Stimulated activated CD4-positive, alpha-beta T cell treated with anti-CD3 and anti-CD28 coated beads, Interleukin-1b, Interleukin-23, amount 100 ng/mL, for 48 hours (primary cell): ENCODE data around the gene MTX1.
A peak's percentile ranks its signal among the peaks of the same experiment; 100 is the strongest.
"Not testable (repeated sequence)": the region's sequence is repeated elsewhere in the genome, so short reads cannot be mapped to it uniquely, and the experiment has no call there.

Source experiments
- DNase-seq: peaks from one replicate; pipeline ENCODE4 v3.0.0-alpha.2; 2020

The MTX1 gene

DNA sequence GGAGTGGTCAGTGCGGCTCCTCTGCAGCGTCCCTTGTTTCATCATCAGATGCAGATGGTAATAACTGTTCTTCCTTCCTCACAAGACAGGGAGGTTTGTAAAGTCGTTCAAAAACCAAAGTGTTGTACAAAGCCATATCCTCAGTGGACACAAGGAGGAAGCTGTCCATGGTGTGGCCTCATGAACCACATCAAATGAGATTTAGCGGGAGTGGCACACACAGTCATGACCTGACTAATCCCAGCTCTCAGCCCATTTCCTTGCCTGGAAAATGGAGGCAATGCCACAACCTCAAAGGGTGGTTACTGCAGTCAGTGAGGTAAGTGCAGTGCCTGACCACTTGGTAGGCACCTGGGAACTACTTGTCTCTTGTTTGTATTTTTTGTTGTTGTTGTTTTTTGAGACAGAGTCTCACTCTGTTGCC lies 33.4 kb downstream of the MTX1 start:
- no peak for DNase-seq

DNA sequence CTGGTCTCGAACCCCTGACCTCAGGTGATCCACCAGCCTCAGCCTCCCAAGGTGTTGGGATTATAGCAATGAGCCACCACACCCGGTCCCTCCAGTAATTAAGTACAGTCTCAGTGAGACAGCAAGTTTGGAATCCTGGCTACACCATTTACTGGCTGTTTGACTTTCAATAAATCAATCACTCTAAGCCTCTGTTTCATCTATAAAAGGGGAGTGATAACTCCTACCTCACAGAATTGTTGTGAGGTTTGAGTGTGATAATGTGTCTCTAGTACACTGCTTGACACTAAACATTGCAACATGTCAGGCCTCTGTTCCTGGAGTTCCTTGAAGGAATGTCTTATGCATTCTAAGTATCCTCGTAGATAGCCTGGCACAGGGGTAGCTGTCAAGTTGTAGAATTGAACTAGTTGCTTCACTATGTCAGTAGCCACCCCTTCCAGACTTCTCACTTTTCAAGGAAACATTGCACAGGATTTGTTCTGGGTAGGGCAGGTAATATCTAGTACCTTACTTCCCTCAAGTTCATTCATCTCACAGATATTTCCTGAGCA lies 34.4 kb downstream of the MTX1 start:
- DNase-seq: no peak

DNA sequence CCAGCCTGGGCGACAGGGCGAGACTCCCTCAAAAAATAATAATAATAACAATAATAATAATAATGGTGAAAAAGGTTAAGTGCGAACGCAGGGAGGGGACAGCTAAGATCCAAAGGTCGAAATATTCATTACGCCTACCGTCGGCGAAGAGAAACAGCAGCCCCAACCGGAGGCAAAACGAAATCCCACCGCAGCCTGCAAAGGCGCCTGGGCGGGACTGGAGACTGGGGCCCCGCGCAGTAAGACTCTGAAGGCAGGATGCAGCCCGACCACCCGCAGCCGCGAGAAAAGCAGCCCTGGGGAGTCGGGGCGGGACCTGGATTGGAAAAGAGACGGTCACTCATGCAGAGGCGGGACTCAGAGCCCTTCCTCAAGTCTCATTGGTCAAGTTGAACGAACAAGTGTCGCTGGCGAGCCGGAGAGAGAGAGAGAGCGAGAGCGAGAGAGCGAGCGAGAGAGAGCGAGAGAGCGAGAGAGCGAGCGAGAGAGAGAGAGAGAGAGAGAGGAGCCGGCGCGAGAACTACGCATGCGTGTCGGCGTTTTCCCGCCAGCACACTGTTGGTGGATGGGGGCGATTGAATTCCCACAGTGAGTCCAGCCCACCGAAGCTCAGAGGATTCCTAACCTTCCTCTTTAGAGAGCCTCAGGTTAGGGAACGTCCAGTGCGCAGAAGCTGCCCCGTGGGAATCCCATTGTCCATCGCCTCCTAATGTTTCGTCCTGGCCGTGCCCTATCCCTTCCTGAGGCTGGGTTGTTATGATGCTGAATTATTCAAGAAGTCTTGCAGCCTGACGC lies 36.1 kb downstream of the MTX1 start:
- peak; percentile 97 for DNase-seq

DNA sequence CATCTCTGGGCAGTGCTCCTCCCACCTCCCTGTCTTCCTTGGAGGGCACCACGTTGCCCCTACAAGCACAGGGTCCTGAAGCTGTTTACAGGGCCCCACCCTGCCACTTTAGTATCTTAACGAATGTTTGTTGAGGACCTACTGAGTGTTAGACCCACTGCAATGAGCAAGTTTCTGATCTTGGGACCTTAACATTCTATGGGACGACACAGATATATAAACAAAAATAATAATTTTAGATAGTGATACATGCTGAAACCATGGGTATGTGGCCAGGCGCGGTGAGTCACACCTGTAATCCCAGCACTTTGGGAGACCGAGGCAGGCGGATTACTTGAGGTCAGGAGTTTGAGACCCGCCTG lies 36.6 kb downstream of the MTX1 start:
- no peak for DNase-seq

DNA sequence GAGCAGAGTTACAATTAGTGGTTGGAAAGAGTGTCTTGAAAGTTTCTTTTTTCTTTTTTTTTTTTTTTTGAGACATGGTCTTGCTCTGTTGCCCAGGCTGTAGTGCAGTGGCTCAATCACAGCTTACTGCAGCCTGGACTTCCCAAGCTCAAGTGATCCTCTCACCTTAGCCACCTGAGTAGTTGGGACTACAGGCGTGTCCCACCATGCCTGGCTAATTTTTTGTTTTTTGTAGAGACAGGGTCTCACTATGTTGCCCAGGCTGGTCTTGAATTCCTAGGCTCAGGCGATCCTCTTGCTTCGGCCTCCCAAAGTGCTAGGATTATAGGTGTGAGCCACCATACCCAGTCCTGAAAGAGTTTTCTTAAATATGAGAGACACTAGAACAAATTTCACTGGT lies 38.3 kb downstream of the MTX1 start:
- DNase-seq: not testable (repeated sequence)

DNA sequence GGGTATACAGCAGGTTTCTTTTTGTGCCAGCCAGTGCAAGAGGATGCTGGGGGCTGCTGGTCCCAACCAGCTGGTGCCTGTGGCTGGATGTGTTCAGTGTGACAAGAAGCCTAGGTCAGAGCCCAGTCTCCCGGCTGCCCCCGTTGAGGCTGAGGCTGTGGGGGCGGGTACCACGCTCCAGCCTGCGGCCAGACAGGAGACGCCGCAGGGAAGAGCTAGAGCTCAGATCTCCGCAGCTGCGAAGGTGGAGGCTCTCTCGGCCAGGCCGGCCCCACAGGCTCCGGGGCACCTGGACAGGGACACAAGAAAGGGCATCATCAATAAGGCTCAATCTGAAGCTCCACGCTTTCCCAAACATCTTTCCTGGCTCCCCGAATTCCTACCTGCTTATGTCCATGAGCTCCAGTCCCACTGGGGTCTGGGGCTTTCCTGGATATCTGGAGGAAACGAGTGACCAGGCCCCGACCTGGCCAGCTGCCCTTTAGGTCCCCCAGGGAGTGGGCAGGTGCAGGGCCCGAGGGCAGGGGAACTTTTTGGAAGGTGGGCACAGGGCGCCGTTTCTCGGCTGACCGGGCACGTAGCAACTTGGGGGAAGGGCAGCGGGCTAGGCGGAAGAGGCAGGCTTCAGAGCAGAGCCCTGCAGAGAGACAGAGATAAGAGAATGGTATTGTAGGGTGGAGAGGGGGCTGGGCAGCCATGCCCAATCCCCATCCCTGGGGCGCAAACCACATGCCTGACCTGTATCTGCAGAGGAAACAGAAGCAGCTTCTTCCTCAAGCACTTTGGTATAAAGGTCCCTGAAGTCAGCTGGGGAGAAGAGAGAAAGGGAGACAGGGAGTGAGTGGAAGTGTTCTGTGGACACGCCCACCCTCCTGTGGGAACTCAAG lies 39.4 kb downstream of the MTX1 start:
- no peak for DNase-seq

DNA sequence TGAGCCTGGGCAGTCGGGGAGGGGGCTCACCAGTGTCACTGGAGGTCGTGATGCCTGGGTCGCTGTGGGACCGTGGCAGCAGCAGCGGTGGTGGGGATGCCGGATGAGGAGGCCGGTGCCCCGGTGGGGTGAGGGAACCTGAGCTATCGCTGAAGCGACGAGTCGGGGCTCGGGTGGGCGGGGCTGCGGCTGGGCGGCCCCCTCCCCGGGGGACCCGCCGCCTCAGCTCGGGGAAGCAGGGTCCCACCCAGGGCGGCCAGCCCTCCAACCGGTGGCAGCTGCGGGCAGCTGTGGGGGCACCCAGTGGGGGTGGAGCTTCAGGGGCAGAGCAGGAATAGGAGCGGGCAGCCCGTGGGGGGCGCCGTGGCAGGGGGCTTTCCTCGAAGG lies 41.7 kb downstream of the MTX1 start:
- DNase-seq: no peak

DNA sequence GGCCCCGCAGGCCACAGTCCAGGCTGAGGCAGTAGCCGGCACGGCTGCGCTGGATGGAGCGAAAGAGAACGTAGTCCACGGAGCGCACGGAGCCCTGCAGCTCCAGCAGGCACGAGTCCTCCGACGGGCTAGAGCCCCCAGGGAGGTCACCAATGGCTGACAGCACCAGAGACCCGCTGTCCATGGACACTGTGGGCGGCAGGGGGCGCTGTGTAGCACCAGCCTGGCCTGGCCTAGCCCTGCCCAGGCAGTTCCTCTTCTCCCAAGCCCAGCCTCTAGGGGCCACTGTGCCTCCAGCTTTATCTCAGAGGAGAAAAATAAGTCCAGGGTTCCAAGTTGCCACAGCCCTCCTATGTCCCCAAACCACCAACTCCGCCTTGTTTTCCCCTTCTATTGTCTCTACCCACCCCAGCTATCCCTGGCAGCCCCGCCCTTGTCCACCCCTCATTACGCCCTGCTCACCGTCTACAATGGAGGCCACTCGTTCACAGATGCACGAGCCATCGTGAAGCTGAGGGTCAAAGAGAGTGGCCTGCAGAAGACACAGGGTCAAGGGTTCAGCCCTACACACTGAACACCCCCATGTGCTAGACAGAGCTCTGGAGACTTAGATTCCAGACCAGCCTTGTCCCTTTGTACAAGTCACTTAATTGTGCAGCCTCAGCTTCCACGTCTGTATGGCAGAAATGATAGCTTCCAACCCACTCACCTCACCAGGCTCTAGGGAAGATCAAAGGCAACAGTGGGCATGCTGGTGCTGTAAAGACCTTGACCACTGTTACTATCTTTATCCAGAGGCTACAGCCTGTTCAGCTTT lies 42.3 kb downstream of the MTX1 start:
- DNase-seq: peak; percentile 96

DNA sequence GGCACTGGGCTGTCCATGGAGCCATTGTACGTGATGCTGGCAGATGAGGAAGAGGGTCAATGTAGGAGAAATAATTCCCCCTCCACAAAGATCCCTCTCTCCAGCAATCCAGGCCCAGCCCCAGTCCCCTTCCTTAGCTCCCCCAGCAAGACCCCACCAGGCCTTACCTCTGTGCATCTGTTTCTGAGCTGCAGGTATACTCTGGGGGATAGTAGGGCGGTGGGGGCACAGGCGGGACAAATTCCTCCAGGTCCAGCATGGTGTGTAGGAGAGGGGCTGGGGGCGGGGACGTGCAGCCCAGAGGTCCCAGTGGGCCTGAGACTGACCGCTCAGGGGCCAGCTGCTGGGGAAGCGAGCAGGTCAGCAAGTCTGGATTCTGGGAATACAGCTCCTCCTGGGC lies 43.1 kb downstream of the MTX1 start:
- no peak for DNase-seq

DNA sequence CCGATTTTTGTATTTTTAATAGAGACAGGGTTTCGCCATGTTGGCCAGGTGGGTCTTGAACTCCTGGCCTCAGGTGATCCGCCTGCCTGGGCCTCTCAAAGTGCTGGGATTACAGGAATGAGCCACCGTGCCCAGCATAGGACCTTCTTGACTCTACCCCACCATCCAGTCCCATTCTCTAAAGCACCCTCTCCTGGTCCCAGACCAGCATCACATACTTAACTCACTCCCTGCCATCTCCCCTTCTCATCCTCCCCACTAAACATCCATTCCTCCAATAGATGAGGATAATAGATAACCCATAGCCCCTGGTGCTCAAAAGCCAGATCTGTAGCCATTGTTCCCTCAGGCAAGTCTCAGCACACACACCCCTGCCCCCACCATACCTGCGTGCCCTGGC lies 44.7 kb downstream of the MTX1 start:
- DNase-seq: no peak

DNA sequence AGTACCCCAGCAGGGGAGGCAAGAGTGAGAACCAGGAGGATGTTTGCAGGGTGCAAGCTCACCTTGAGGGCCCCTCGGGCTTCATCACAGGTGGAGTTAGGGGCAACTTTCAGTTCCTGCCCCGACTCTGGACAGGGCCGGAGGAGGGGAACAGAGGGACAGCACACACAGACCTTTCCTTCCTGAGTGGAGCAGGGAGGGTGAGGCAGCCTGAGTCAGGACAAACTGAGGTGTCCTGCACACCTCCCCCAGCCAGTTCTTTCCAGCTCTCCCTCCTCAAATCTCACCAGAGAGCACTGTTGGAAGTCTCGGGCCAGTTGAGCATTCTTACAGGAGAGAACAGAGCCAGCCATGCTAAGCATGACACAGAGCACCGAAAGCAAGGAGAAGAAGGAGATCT lies 45.3 kb downstream of the MTX1 start:
- no peak for DNase-seq

DNA sequence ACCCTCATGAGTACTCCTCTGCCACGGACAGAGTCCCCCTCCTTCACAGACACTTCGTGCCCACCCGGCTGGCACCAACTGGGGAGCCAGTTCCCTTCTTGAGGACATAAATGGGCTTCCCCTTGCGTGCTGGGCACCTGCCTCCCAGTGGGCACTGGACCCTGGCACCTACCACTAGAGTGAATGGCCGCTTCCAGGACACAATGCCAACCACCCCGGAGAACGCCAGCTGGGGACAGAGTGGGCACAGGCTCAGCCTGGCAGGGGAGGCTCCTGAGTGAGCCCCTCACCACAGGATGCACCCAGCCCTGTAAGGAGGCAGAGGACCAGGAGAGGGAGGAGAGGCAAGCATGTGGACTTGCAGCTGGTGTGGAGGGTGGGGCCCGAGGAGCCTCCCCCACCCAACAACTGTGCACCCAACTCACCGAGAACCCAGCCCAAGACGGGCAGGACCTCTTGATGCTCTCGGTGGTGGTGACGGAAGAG lies 45.8 kb downstream of the MTX1 start:
- DNase-seq: no peak

DNA sequence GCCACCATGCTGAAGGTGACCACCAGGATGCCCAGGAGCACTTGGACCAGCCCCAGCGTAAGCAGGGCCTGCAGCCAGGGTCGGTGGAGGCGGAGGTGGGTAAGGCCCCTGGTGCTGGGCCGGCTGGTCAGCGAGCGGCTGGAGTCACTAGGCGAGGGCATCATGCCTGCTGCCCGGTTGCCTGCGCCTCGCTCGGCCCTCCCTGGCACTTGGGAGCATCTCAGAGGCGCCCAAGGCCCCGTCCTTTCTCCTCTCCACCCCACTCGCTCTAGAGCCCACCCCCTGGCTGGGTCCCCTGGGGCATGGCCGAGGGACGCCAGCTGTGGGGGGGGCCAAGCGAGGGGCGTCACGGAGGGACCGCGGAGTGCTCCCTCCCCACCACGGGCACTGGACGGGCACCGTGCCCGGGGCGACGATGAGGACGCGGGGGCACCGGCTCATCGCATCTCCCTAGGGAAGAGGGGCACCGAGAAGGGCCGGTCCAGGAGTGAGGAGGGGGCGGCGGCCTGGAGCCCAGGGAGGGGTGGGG lies 46.3 kb downstream of the MTX1 start:
- DNase-seq: no peak

DNA sequence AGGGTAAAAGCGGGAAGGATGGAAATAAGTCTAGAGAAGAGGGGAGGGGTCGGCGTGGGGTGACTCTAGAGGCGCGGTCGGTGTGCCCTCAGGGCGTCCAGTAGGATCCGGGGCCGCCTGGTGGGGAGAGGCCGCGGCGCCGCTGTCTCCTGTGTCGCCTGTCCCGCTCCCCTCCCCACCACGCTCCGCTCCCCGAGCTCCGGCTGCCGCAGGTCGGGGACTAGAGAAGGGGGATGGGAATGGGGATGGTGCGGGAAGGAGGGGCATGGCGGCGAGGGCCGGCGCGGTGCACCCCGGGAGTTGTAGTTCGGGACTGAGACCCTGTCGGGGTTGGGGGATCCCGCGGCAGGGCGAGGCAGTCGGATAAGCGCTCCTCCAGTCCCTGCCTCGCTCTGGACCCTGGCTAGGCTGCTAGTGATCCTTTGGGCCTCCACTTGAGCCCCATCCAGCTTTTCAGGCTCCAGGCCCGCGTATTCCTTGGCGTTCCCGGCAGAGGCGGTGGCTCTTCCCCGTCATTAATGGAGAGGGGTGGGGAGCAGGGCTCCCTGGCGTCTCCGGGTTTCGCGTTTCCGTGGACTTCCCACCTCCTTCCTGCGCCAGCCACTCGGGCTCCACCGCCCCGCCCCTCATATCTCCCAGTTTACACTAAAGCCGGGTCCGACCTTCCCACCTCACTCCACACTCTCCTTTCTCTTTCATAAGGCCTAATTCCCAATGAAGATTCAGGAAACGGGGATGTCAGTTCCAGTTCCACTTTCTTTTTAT lies 46.9 kb downstream of the MTX1 start, which contains the start of gene ENTREP3:
Gene ENTREP3 (minus strand): TSS at position 241 of the 765 bp plus-strand sequence. CDS start 606 bp downstream, outside the sequence.
- peak; percentile 83 for DNase-seq

DNA sequence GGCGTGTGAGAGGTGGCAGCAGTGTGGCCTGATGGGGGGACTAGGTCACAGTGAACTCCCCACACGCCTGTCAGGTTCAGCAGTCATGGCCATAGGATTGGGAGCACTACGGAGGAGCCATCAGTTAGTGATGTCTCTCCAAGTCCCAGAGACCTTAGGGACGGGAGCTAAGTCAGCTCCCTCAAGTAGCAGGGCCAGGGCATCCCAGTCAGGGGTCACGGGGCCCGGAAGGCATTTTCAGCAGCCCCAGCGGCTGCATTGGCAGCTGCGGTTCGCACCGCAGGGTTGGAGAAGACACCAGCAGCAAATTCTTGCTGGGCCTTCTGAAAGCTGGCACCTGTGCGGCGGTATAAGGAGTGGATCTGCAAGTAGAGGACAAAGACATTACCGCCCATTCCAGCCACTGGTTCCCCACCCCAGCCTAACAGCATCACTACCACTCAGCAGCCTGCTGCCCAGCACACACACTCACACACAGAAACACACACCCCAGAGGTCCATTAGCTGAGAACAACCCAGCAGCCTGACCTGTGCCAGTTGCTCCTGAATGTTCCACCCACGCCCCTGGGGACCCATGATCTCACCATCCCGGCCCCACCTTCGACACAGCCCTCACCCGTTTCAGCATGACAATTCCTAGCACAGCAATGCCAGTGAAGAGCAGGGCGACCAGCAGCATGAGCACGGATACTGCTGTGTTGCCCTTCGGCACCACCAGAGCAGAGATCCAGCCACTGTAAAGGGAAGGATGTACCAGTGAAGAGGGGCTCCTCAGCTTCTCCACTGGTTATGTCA lies 47.8 kb downstream of the MTX1 start:
- DNase-seq: no peak

DNA sequence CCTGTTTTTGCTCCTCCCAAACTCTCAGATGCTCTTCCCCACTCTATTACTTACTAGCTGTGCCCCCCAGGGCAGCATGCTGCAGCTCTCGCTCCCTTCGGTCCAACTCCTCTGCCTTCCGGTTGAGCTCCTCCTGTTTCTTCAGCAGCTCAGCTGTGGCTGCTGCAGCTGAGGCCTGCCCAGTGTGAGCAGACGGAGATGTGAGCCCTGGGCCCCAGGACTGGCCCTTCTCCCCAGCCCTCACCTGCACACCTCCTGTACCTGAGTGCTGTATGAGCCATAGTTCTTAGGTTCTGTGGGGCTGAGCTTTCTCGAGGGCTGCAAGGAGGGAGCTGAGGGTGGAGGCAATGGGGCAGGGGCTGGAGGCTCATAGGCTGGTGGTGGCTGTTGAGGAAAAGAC lies 51.8 kb downstream of the MTX1 start:
- DNase-seq: no peak

DNA sequence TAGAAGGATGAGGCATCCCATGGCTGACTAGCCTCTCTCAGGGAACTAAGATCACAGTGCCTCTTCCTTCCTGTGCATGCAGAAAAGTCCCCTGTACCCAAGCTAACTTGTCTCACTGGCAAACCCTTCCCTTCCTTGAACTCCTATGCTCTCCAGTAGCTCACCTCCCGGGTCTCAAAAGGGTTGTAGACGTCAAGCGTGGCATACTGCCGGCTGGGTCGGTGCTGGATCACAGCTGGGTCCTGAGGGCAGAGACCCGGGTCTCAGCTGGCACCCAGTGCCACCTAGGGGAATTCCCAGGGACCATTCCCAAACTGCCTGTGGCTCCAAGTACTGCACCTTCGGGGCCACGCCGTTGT lies 53.0 kb downstream of the MTX1 start:
- peak; percentile 49 for DNase-seq

DNA sequence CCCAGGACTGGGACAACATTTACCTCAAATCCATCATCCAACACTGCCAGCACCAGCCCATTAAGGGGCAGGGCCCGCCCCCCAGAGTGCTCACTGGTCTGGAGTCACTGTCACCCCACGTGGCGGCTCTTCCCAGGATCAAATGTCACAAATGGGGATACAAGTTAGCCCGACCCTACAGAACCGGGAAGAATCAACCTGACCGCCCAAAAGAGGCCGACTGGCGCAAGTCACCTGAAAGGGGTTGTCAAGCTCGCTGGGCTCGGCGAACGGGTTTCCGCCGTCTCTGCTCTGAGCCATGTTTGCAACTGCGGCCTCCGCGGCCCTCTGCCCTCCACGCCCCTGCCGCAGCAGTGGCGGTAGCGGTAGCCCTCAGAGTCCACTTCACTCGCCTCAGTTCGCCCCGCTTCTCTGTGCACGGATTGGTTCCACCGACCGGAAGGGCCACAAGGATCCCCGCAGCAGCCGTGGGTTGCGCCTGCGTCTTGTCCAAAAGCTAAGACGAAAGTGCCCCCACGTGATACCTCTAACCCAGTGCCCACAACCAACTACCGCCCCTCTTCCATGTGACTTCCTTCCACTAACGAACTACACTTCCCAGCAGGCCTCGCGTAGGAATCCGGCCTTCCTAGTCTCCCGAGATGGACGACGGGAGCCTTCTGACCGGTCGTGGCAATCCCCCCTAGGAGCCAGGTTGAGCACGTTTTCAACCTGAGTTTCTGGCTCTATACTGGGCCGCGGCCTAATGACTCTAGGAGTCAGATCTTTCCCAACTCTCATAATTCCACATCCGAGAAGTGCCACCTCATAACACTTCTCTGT lies 53.6 kb downstream of the MTX1 start, which contains the start of gene SCAMP3:
Gene SCAMP3 (minus strand): TSS at position 509 of the 822 bp plus-strand sequence. CDS start 209 bp downstream, at position 300.
- peak; percentile 89 for DNase-seq

DNA sequence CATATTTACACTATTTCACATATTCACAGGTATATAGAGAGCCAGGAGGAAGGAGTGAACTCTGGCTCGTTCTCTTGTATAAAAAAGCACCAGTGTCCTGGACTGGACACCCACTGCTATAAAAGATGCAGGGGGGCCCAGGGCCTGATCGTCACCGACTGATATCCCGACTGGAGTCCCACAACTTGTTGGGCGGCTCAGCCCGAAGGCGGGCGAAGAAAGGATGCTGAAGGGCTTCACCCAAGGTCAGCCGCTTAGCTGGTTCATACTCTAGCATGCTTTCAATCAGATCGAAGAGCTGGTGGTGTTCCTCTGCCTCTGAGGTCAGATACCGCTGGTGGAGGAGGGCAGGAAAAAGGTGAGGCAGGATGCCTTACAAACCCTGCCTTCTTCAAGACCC lies 54.6 kb downstream of the MTX1 start:
- DNase-seq: no peak
